Ovary (tissue), 3 donors: ENCODE results near the gene KRT76.

Experiments
- POLR2A ChIP-seq: fragments of 450-650 bp; IDR thresholded peaks from one replicate; pipeline ENCODE4 v1.6.1; 2017; ENCODE audit warnings: antibody characterized with exemption, mild to moderate bottlenecking, moderate library complexity
- TF ChIP-seq, protein P1 (sequence below), 3 donors: fragments of 450-650 bp in 2 of 3; fragments of 200-600 bp in 1 of 3; IDR thresholded peaks; one replicate each; pipeline versions ENCODE4 v1.5.1 to v1.8.0; 2016 to 2022; ENCODE audit warnings: antibody characterized with exemption in 3 of 3, mild to moderate bottlenecking in 1 of 3
- donor health status: DM: no; HTN: no; CAD: no.

DNA sequence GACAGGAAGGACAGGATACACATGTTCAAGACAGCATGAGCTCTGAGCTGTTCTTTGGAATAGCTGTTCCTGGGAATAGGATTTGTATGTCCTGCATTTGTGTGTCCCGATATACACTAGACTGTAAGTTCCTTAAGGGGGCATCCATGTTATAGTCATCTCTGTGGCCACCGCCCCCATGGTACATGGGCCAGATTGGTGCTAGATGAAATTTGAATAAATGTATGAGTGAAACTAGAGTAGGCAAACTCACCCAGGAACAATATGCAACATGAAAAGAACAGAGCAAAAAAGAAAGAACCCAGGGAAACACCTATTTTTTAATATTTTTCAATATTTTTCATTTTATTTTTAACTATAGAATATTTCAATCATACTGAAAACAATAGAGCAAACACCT lies 48.8 kb downstream of the KRT76 start:
- TF ChIP-seq, protein P1, sequence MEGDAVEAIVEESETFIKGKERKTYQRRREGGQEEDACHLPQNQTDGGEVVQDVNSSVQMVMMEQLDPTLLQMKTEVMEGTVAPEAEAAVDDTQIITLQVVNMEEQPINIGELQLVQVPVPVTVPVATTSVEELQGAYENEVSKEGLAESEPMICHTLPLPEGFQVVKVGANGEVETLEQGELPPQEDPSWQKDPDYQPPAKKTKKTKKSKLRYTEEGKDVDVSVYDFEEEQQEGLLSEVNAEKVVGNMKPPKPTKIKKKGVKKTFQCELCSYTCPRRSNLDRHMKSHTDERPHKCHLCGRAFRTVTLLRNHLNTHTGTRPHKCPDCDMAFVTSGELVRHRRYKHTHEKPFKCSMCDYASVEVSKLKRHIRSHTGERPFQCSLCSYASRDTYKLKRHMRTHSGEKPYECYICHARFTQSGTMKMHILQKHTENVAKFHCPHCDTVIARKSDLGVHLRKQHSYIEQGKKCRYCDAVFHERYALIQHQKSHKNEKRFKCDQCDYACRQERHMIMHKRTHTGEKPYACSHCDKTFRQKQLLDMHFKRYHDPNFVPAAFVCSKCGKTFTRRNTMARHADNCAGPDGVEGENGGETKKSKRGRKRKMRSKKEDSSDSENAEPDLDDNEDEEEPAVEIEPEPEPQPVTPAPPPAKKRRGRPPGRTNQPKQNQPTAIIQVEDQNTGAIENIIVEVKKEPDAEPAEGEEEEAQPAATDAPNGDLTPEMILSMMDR (IDR thresholded peaks at IDR 0.05) = no peak
- TF ChIP-seq POLR2A = no peak
